GM12892 (cell line): Measurements from ENCODE around the gene LSG1.

Source experiments
- POLR2A ChIP-seq: IDR thresholded peaks from 2 replicates; pipeline ENCODE4 v1.6.1; 2011; ENCODE audit warnings: low read depth, low read length, control low read depth
- POLR2AphosphoS5 ChIP-seq: IDR thresholded peaks from 2 replicates; pipeline ENCODE4 v1.6.1; 2011; ENCODE audit warnings: low read depth, low read length, control low read depth

- TF ChIP-seq POLR2AphosphoS5 (no peak), POLR2A (no peak)
Observed at GRCh38 chr3:194705227-194705626, 33.2 kb upstream of the LSG1 start.
